Hematopoietic multipotent progenitor cell treated with erythropoietin and hydrocortisone succinate and interleukin-3 and kit ligand, for 8 days (in vitro differentiated cells): Measurements from ENCODE around the gene R3HDM4.
A peak's percentile ranks its signal among the peaks of the same experiment; 100 is the strongest.
"Not testable (repeated sequence)": the region's sequence is repeated elsewhere in the genome, so short reads cannot be mapped to it uniquely, and the experiment has no call there.

ENCODE experiments used
- DNase-seq: peaks from one replicate; pipeline ENCODE4 v3.0.0-alpha.2; 2015

R3HDM4 gene

GRCh38 chr19:911197-912033, 1.6 kb downstream of the R3HDM4 start:
- DNase-seq, result no peak

GRCh38 chr19:907183-907853, 5.7 kb downstream of the R3HDM4 start:
- DNase-seq, result peak; percentile 99

- DNase-seq, result no peak
Measured at GRCh38 chr19:906480-906879, 6.5 kb downstream of the R3HDM4 start.

- DNase-seq, result no peak
Measured at GRCh38 chr19:904545-904944, 8.5 kb downstream of the R3HDM4 start.

GRCh38 chr19:903266-903797, 9.7 kb downstream of the R3HDM4 start:
- DNase-seq, result no peak

GRCh38 chr19:902446-903226, 10.4 kb downstream of the R3HDM4 start:
- DNase-seq, result no peak

GRCh38 chr19:902093-902370, 11.0 kb downstream of the R3HDM4 start:
- DNase-seq, result no peak

GRCh38 chr19:901216-902092, 11.6 kb downstream of the R3HDM4 start:
- no peak for DNase-seq

- peak; percentile 64 for DNase-seq
Measured at GRCh38 chr19:900302-901111, 12.5 kb downstream of the R3HDM4 start.

- DNase-seq, result no peak
Measured at GRCh38 chr19:900043-900301, 13.0 kb downstream of the R3HDM4 start.

GRCh38 chr19:899336-900042, 13.5 kb downstream of the R3HDM4 start:
- DNase-seq, result no peak

- no peak for DNase-seq
Measured at GRCh38 chr19:898663-899062, 14.4 kb downstream of the R3HDM4 start.

- no peak for DNase-seq
Measured at GRCh38 chr19:897442-898039, 15.5 kb downstream of the R3HDM4 start.

GRCh38 chr19:896999-897398, 16.0 kb downstream of the R3HDM4 start:
- no peak for DNase-seq

- DNase-seq, result no peak
Measured at GRCh38 chr19:896434-896833, 16.6 kb downstream of the R3HDM4 start.

GRCh38 chr19:892894-893689, 19.9 kb downstream of the R3HDM4 start, which contains the start of the genes MED16 and RNU6-9:
TSS of gene MED16 (minus strand) at chr19:893187. CDS start at chr19:891131, 2,056 bp downstream.
TSS of gene RNU6-9 (plus strand) at chr19:893484.
- peak; percentile 94 for DNase-seq

- no peak for DNase-seq
Measured at GRCh38 chr19:892243-892893, 20.7 kb downstream of the R3HDM4 start.

- not testable (repeated sequence) for DNase-seq
Measured at GRCh38 chr19:891421-892200, 21.4 kb downstream of the R3HDM4 start.
